GM19455 (cell line): ENCODE measurements around the gene HOXA10.

ENCODE experiments used
- ATAC-seq: cut with Tn5 transposase; IDR thresholded peaks from one replicate; pipeline ENCODE4 v1.9.1; 2021; ENCODE audit not compliant: unreplicated experiment

Gene HOXA10

GRCh38 chr7:27146491-27147198 lies 27.5 kb downstream of the HOXA10 start:
- ATAC-seq, result no peak

GRCh38 chr7:27145914-27146412 lies 28.2 kb downstream of the HOXA10 start:
- ATAC-seq, result no peak

- no peak for ATAC-seq
Measured at GRCh38 chr7:27145165-27145913, 28.8 kb downstream of the HOXA10 start.

- no peak for ATAC-seq
Measured at GRCh38 chr7:27144781-27145164, 29.3 kb downstream of the HOXA10 start.

- no peak for ATAC-seq
Measured at GRCh38 chr7:27143950-27144780, 30.0 kb downstream of the HOXA10 start.

GRCh38 chr7:27143023-27143949 lies 30.8 kb downstream of the HOXA10 start, which contains the start of gene HOXA5:
Gene HOXA5, minus strand, starts transcription at chr7:27143681. Its CDS starts 74 bp downstream, at chr7:27143607.
- no peak for ATAC-seq

GRCh38 chr7:27142580-27143022 lies 31.5 kb downstream of the HOXA10 start:
- no peak for ATAC-seq

GRCh38 chr7:27141923-27142579 lies 32.1 kb downstream of the HOXA10 start:
- no peak for ATAC-seq

- ATAC-seq, result no peak
Measured at GRCh38 chr7:27141137-27141922, 32.8 kb downstream of the HOXA10 start.

GRCh38 chr7:27140126-27140857 lies 33.8 kb downstream of the HOXA10 start:
- ATAC-seq, result no peak

GRCh38 chr7:27139334-27140125 lies 34.6 kb downstream of the HOXA10 start:
- ATAC-seq, result no peak

GRCh38 chr7:27138985-27139333 lies 35.2 kb downstream of the HOXA10 start:
- ATAC-seq, result no peak

GRCh38 chr7:27138472-27138871 lies 35.6 kb downstream of the HOXA10 start:
- ATAC-seq, result no peak

GRCh38 chr7:27137640-27138315 lies 36.3 kb downstream of the HOXA10 start:
- no peak for ATAC-seq

GRCh38 chr7:27134392-27134791 lies 39.7 kb downstream of the HOXA10 start:
- ATAC-seq, result no peak

GRCh38 chr7:27133409-27134231 lies 40.5 kb downstream of the HOXA10 start:
- no peak for ATAC-seq
